ENCODE data around the gene PGD.

The PGD gene

DNA sequence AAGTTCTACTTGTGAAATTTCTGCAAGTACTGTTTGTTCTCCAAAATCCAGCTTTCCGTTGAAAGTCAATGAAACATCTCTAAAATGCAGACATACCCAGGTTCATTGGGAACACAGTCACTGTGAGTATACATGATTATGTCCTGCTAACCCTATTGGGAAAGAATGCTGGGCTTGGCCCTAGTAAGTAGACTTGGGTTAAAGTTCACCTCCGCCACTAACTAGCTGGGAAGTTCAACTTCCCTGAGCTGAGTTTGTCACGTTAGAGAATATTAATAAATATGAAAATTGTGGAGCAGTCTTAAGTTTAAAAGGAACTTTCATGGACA is 10.5 kb upstream of the PGD start:
- no peaks in the 10 kb centered on the region for H3K27me3 ChIP-seq
- no peaks in the 10 kb centered on the region for H3K9me3 ChIP-seq
- no peak for DNase-seq
- H3K4me1 ChIP-seq: no peaks in the 10 kb centered on the region
- no peak overlapping the region for H3K4me3 ChIP-seq (ENCODE audit: low read depth, low read length)
- TF ChIP-seq, protein P1, sequence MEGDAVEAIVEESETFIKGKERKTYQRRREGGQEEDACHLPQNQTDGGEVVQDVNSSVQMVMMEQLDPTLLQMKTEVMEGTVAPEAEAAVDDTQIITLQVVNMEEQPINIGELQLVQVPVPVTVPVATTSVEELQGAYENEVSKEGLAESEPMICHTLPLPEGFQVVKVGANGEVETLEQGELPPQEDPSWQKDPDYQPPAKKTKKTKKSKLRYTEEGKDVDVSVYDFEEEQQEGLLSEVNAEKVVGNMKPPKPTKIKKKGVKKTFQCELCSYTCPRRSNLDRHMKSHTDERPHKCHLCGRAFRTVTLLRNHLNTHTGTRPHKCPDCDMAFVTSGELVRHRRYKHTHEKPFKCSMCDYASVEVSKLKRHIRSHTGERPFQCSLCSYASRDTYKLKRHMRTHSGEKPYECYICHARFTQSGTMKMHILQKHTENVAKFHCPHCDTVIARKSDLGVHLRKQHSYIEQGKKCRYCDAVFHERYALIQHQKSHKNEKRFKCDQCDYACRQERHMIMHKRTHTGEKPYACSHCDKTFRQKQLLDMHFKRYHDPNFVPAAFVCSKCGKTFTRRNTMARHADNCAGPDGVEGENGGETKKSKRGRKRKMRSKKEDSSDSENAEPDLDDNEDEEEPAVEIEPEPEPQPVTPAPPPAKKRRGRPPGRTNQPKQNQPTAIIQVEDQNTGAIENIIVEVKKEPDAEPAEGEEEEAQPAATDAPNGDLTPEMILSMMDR (IDR thresholded peaks at IDR 0.05; ENCODE audit: low read depth, low read length): no peak
- no peaks in the 10 kb centered on the region for H3K36me3 ChIP-seq

DNA sequence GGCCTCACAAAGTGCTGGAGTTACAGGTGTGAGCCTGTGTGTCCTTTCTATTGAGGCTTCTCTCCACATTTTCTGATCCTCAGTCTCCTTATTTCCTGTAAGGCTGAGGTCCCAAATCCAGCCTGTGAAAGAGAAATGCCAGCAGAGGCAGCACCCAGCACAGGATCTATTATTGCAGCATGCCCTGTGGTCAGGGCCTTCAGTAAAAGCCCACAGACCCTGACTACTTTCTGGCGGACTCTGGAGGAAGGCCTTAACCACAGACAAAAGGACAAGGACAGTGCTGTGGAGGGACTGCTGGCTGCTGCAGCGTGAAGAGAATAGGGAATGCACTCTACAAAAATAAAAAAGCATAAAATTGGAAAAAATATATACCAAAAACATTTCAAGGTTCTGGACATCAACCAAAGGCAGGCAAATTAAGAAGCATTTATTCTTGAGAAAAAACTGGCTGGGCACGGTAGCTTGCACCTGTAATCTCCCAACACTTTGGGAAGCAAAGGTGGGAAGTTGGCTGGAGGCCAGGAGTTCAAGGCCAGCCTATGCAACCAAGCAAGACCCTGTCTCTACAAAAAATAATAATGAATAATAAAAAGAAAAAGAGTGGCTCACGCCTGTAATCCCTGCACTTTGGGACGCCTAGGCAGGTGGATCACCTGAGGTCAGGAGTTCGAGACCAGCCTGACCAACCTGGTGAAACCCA is 9.4 kb upstream of the PGD start:
- DNase-seq: no peak
- no peaks in the 10 kb centered on the region for H3K4me1 ChIP-seq
- no peaks in the 10 kb centered on the region for H3K9me3 ChIP-seq
- H3K4me3 ChIP-seq (ENCODE audit: low read depth, low read length): no peak overlapping the region
- H3K36me3 ChIP-seq: no peaks in the 10 kb centered on the region
- no peaks in the 10 kb centered on the region for H3K27me3 ChIP-seq
- TF ChIP-seq, protein P1 (IDR thresholded peaks at IDR 0.05; ENCODE audit: low read depth, low read length): no peak

DNA sequence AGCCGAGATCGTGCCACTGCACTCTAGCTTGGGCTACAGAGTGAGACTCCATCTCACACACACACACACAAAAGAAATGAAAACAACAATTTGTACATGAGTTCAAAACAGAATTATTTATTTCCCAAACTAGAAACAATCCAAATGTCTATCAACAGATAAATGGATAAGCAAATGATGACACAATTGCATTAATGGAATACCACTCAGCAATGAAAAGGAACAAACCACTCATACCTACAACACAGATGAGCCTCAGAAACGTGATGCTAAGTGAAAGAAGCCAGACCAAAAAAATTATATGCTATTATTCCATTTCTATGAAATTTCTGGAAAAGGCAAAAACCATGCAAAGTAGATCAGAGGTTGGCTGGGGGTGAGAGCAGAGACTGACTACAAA is 2.0 kb upstream of the PGD start:
- Histone ChIP-seq H3K27me3 (no peaks in the 10 kb centered on the region), H3K36me3 (no peaks in the 10 kb centered on the region), H3K9me3 (no peaks in the 10 kb centered on the region), H3K4me3 (ENCODE audit: low read depth, low read length) (no peak overlapping the region), H3K4me1 (no peaks in the 10 kb centered on the region)
- TF ChIP-seq, protein P1 (IDR thresholded peaks at IDR 0.05; ENCODE audit: low read depth, low read length): no peak
- no peak for DNase-seq

DNA sequence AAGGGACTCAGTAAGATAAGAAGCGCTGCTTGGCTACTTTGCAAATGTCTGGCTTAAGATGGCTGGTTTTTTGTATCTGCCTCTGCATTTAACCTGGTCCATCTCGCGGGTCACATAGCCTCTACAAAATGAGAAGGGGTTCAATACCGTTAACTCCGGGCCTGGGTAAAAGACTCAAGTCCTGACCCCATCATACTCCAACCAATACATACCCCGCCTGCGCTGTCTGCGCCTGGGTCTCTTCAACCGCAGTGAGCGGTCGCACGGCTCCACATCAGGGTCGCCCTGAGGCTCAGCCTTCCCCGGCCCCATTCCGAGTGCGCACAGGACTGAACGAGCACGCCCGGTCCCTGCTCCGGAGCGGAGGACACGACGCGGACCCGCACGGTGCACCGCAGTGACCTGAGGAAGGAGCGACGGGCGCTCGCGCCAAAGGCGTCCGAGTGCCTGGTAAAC is 558 bp upstream of the PGD start:
- DNase-seq: no peak
- TF ChIP-seq, protein P1 (IDR thresholded peaks at IDR 0.05; ENCODE audit: low read depth, low read length): no peak
- peak overlapping the region; percentile 68 for H3K4me3 ChIP-seq (ENCODE audit: low read depth, low read length)
- H3K36me3 ChIP-seq: no peaks in the 10 kb centered on the region
- no peaks in the 10 kb centered on the region for H3K4me1 ChIP-seq
- no peaks in the 10 kb centered on the region for H3K27me3 ChIP-seq
- no peaks in the 10 kb centered on the region for H3K9me3 ChIP-seq

DNA sequence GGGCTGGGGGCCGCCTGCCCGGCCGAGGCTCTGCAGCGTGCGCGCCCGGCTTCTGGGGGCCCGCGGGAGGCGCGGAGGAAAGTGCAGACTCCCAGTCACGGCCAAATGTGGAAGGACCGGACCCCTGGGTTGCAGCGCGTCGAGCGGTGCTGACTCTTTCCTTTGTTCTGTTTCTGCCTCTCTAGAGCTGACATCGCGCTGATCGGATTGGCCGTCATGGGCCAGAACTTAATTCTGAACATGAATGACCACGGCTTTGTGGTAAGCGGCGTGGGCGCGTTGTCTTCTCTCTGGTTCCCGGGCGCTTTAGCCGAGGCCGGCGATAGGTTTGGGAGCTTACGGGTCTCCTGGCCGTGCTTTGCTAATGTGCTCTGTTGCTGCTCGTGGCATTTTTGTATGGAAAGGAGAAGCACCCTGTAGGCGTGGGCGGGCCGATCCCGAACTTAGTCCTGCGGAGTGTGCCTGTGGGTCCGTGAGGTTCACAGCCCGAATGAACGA is 629 bp downstream of the PGD start:
- DNase-seq: no peak
- Histone ChIP-seq H3K4me1 (no peaks in the 10 kb centered on the region), H3K36me3 (peaks cover 7% of the 10 kb centered on the region), H3K27me3 (no peaks in the 10 kb centered on the region), H3K4me3 (ENCODE audit: low read depth, low read length) (peak overlapping the region; percentile 72), H3K9me3 (no peaks in the 10 kb centered on the region)
- TF ChIP-seq, protein P1 (IDR thresholded peaks at IDR 0.05; ENCODE audit: low read depth, low read length): no peak

DNA sequence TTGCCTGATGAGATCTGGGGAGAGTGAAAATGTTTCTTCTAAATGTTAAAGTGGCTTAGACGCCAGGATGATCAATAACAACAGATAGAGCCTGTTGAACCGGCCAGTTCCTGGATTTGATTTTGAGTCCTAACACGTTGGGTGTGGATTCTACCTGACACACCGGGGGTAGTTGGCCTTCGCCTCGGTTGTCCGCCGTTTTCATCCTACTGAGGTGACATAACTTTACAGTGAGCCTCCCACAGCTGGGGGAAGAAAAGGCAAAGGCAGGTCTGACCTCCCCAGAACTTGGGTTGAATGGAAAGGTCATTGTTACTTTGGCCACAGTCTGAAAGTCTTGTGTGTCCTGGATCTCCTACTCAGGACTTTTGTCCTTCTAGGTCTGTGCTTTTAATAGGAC is 1.1 kb downstream of the PGD start:
- Histone ChIP-seq H3K4me3 (ENCODE audit: low read depth, low read length) (peak overlapping the region; percentile 72), H3K4me1 (no peaks in the 10 kb centered on the region), H3K9me3 (no peaks in the 10 kb centered on the region), H3K36me3 (peaks cover 10% of the 10 kb centered on the region), H3K27me3 (no peaks in the 10 kb centered on the region)
- no peak for DNase-seq
- TF ChIP-seq, protein P1 (IDR thresholded peaks at IDR 0.05; ENCODE audit: low read depth, low read length): no peak
